Lower lobe of right lung (tissue), 2 donors: ENCODE data around the gene EVA1B. TPM values are rescaled to one million over a fixed set of nuclear protein-coding genes. Genes with fewer than 3 reads are reported as not detected.

ENCODE experiments used
- ATAC-seq, 2 donors: fragments of 200-7000 bp; cut with Tn5 transposase; one replicate each; pipeline ENCODE4 v1.9.1; 2020 to 2022; ENCODE audit warnings: mild to moderate bottlenecking in 2 of 2, moderate library complexity in 2 of 2
- DNase-seq: peaks from one replicate; pipeline ENCODE4 v3.0.0-alpha.2; 2020
- H3K27ac ChIP-seq: fragments of 200-600 bp; one replicate; pipeline ENCODE4 v1.8.0; 2022
- H3K27me3 ChIP-seq: fragments of 200-600 bp; one replicate; pipeline ENCODE4 v1.8.0; 2022; ENCODE audit warnings: low read depth
- H3K36me3 ChIP-seq: fragments of 200-600 bp; one replicate; pipeline ENCODE4 v1.8.0; 2022; ENCODE audit warnings: mild to moderate bottlenecking
- H3K4me1 ChIP-seq: fragments of 200-600 bp; one replicate; pipeline ENCODE4 v1.8.0; 2022
- H3K4me3 ChIP-seq: fragments of 200-600 bp; one replicate; pipeline ENCODE4 v1.8.0; 2022; ENCODE audit warnings: mild to moderate bottlenecking
- H3K9me3 ChIP-seq: fragments of 200-600 bp; one replicate; pipeline ENCODE4 v1.8.0; 2022
- CTCF ChIP-seq: fragments of 200-600 bp; IDR thresholded peaks from one replicate; pipeline ENCODE4 v1.8.0; 2022; ENCODE audit warnings: antibody characterized with exemption, mild to moderate bottlenecking
- intact Hi-C: fragments of 100-400 bp; cut with DNase I; formaldehyde crosslinking; loops from one replicate; pipeline ENCODE4 v1.11.0; 2022
- total RNA-seq: library from RNA; stranded (reverse); fragmentation: NEBNext Ultra II Directional; extraction: Animal tissue kit (Norgen Biotek cat#: 25700); gene quantifications from one replicate; pipeline ENCODE4 v1.2.1, GENCODE V29; 2021
- donor health status: DM: no; HTN: yes; CAD: no; lungs with severe emphysema.

EVA1B gene
- total RNA-seq, 1 donor from 2014 or later, result 25.7 TPM

GRCh38 chr1:36339215-36339614 lies 15.8 kb upstream of the EVA1B start:
- ATAC-seq, result no peak
- no peak for DNase-seq
- Histone ChIP-seq H3K36me3 (peaks cover 44% of the 10 kb centered on the region), H3K4me1 (peaks cover 19% of the 10 kb centered on the region), H3K9me3 (no peaks in the 10 kb centered on the region), H3K27me3 (no peaks in the 10 kb centered on the region), H3K4me3 (no peak overlapping the region), H3K27ac (no peak overlapping the region)
- no peak for TF ChIP-seq CTCF
- intact Hi-C loops, result no loop called here

- Histone ChIP-seq H3K27ac (no peak overlapping the region), H3K27me3 (no peaks in the 10 kb centered on the region), H3K4me3 (no peak overlapping the region), H3K9me3 (no peaks in the 10 kb centered on the region), H3K36me3 (peaks cover 31% of the 10 kb centered on the region), H3K4me1 (peaks cover 19% of the 10 kb centered on the region)
- ATAC-seq (no peak), DNase-seq (no peak)
- intact Hi-C loops, result no loop called here
- TF ChIP-seq CTCF, result no peak
Observed at GRCh38 chr1:36337830-36338229, 14.4 kb upstream of the EVA1B start.

- Histone ChIP-seq H3K27me3 (no peaks in the 10 kb centered on the region), H3K9me3 (no peaks in the 10 kb centered on the region), H3K27ac (no peak overlapping the region), H3K4me3 (no peak overlapping the region), H3K4me1 (peaks cover 12% of the 10 kb centered on the region), H3K36me3 (no peaks in the 10 kb centered on the region)
- DNase-seq (no peak), ATAC-seq (no peak)
- intact Hi-C loops, result no loop called here
- no peak for TF ChIP-seq CTCF
Observed at GRCh38 chr1:36330940-36331339, 7.5 kb upstream of the EVA1B start.

- Histone ChIP-seq H3K27me3 (no peaks in the 10 kb centered on the region), H3K4me1 (peaks cover 12% of the 10 kb centered on the region), H3K4me3 (no peak overlapping the region), H3K9me3 (no peaks in the 10 kb centered on the region), H3K27ac (no peak overlapping the region), H3K36me3 (no peaks in the 10 kb centered on the region)
- DNase-seq, result no peak
- no peak for ATAC-seq
- TF ChIP-seq CTCF, result no peak
- intact Hi-C loops, result no loop called here
Observed at GRCh38 chr1:36329817-36330216, 6.4 kb upstream of the EVA1B start.

- ATAC-seq, result peak; percentile 51 to 64
- intact Hi-C loops, result no loop called here
- no peaks in the 10 kb centered on the region for H3K27me3 ChIP-seq
- no peak overlapping the region for H3K27ac ChIP-seq
- TF ChIP-seq CTCF, result no peak
- no peaks in the 10 kb centered on the region for H3K9me3 ChIP-seq
- no peaks in the 10 kb centered on the region for H3K36me3 ChIP-seq
- H3K4me1 ChIP-seq, result peaks cover 22% of the 10 kb centered on the region
- no peak for DNase-seq
- no peak overlapping the region for H3K4me3 ChIP-seq
Observed at GRCh38 chr1:36328713-36329112, 5.3 kb upstream of the EVA1B start.

GRCh38 chr1:36328088-36328480 lies 4.6 kb upstream of the EVA1B start:
- intact Hi-C loops, result no loop called here
- Histone ChIP-seq H3K4me1 (peaks cover 22% of the 10 kb centered on the region), H3K27me3 (no peaks in the 10 kb centered on the region), H3K9me3 (no peaks in the 10 kb centered on the region), H3K4me3 (no peak overlapping the region), H3K27ac (no peak overlapping the region), H3K36me3 (no peaks in the 10 kb centered on the region)
- DNase-seq (no peak), ATAC-seq (no peak)
- no peak for TF ChIP-seq CTCF
